Activated CD8-positive, alpha-beta memory T cell treated with anti-CD3 and anti-CD28 coated beads, Interleukin-2, amount 10 ng/mL, durations not matched to agents 7 days and 5 days (primary cell): ENCODE results near the gene TNFRSF9. TPM values are rescaled to one million over a fixed set of nuclear protein-coding genes. Genes with fewer than 3 reads are reported as not detected.
A peak's percentile ranks its signal among the peaks of the same experiment; 100 is the strongest.
"Not testable (repeated sequence)": the region's sequence is repeated elsewhere in the genome, so short reads cannot be mapped to it uniquely, and the experiment has no call there.

Experiments
- ATAC-seq: fragments of 150-1000 bp; cut with Tn5 transposase; one replicate; pipeline ENCODE4 v1.10.0; 2021; ENCODE audit warnings: moderate library complexity
- CTCF ChIA-PET: fragments of 350-600 bp; sonication (Branson Sonifier 250); formaldehyde crosslinking; loops from one replicate; lab custom pipeline; 2021; ENCODE audit warnings: antibody characterized with exemption; lab: Charles Lee
- DNase-seq: peaks from one replicate; pipeline ENCODE4 v3.0.0-alpha.2; 2020
- H3K27ac Mint-ChIP-seq: one replicate; pipeline ENCODE4 v1.8.0; 2021; ENCODE audit warnings: mild to moderate bottlenecking, mixed read lengths
- H3K27me3 Mint-ChIP-seq: one replicate; pipeline ENCODE4 v1.8.0; 2021; ENCODE audit warnings: mixed read lengths
- H3K36me3 Mint-ChIP-seq: one replicate; pipeline ENCODE4 v1.8.0; 2021; ENCODE audit warnings: mild to moderate bottlenecking, mixed read lengths
- H3K4me1 Mint-ChIP-seq: one replicate; pipeline ENCODE4 v1.8.0; 2021; ENCODE audit warnings: mixed read lengths
- H3K4me3 Mint-ChIP-seq: one replicate; pipeline ENCODE4 v1.8.0; 2021; ENCODE audit warnings: mild to moderate bottlenecking, moderate library complexity, mixed read lengths
- H3K9me3 Mint-ChIP-seq: one replicate; pipeline ENCODE4 v1.8.0; 2022; ENCODE audit warnings: low read depth, mixed read lengths
- total RNA-seq, 2 experiments: library from RNA; stranded (reverse); gene quantifications; one replicate each; pipeline ENCODE4 v1.2.3, GENCODE V29; 2021

Gene TNFRSF9
- total RNA-seq, 2 experiments from 2014 or later: 19.2 to 68.1 TPM

DNA sequence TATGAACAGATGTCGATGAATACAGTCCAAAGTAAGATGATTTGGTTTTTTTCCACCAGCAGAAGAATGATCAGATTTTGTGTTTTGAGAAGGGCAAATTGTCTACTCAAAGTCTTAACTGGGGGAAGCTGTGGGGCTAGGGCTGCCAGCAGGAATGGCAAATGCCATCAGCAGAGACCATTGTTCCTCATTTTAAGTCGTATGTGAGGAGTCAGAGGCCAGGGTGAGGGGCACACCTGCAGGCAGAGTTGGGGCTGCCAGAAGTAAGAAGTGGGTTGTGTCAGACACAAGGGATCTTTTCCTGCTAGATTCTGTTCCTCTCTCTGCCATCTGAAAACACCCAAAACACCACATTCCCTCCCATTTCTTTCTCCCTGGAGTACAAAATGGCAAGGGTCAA is 29.6 kb upstream of the TNFRSF9 start:
- H3K27me3 Mint-ChIP-seq: no peaks in the 10 kb centered on the region
- peaks cover 65% of the 10 kb centered on the region for H3K36me3 Mint-ChIP-seq
- peaks cover 34% of the 10 kb centered on the region for H3K4me1 Mint-ChIP-seq
- H3K4me3 Mint-ChIP-seq: no peak overlapping the region
- CTCF ChIA-PET: interaction anchor here (0.9 kb wide), 1 partner anchor 12 kb away, joined by 4 read pairs; no protein-coding TSS in a partner anchor
- DNase-seq (no peak), ATAC-seq (no peak)
- no peaks in the 10 kb centered on the region for H3K9me3 Mint-ChIP-seq
- H3K27ac Mint-ChIP-seq: no peak overlapping the region

GRCh38 chr1:7967651-7968050 is 27.0 kb upstream of the TNFRSF9 start:
- H3K9me3 Mint-ChIP-seq: no peaks in the 10 kb centered on the region
- H3K4me1 Mint-ChIP-seq: peaks cover 53% of the 10 kb centered on the region
- H3K4me3 Mint-ChIP-seq: no peak overlapping the region
- no peaks in the 10 kb centered on the region for H3K27me3 Mint-ChIP-seq
- no peak overlapping the region for H3K27ac Mint-ChIP-seq
- ATAC-seq (no peak), DNase-seq (no peak)
- peaks cover 79% of the 10 kb centered on the region for H3K36me3 Mint-ChIP-seq
- CTCF ChIA-PET: interaction anchor here (1.9 kb wide), 1 partner anchor 8 kb away, joined by 6 read pairs; no protein-coding TSS in a partner anchor

DNA sequence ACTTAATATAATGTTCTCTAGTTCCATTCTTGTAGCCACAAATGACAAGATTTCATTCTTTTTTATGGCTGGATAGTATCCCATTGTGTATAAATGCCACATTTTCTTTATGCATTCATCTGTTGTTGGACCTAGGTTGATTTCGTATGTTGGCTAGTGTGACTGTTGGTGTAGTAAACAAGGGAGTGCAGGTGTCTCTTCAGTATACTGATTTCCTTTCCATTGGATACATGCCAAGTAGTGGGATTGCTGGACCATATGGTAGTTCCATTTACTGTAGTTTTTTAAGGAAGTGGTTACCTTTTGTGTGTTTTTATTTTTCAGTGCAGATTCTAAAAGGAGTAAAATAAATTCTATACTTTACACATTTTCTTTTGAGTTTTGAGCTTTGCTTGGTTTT is 26.6 kb upstream of the TNFRSF9 start:
- H3K9me3 Mint-ChIP-seq: no peaks in the 10 kb centered on the region
- CTCF ChIA-PET: interaction anchor here (1.9 kb wide), 1 partner anchor 9 kb away, joined by 6 read pairs; no protein-coding TSS in a partner anchor
- no peaks in the 10 kb centered on the region for H3K27me3 Mint-ChIP-seq
- DNase-seq: no peak
- H3K4me3 Mint-ChIP-seq: no peak overlapping the region
- H3K27ac Mint-ChIP-seq: peak overlapping the region; percentile 56
- no peak for ATAC-seq
- H3K36me3 Mint-ChIP-seq: peaks cover 77% of the 10 kb centered on the region
- peaks cover 54% of the 10 kb centered on the region for H3K4me1 Mint-ChIP-seq

DNA sequence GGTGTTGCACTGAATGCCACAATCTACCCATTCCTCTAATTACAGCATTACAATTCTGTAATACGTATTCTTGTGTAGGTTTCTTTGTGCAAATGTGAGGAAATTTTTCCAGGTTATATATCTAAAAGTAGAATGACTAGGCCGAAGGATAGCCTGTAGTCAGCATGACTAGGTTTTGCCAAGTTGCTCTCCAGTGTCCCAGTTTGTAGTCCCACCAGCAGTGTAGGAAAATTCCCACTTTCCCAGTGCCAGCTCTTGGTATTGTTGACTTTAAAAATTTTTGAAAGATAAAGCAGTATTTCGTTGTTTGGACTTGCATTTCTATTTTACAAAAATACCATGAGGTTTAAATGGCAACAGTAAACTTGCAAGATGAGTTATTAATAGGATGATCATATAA is 23.8 kb upstream of the TNFRSF9 start:
- DNase-seq (no peak), ATAC-seq (no peak)
- Mint-ChIP-seq H3K36me3 (peaks cover 62% of the 10 kb centered on the region), H3K27me3 (no peaks in the 10 kb centered on the region), H3K4me1 (peaks cover 64% of the 10 kb centered on the region), H3K9me3 (no peaks in the 10 kb centered on the region), H3K4me3 (no peak overlapping the region), H3K27ac (peak overlapping the region; percentile 76)
- CTCF ChIA-PET: interaction anchor here (1.0 to 1.3 kb wide), 2 partner anchors 11 to 15 kb away, joined by 4 to 9 read pairs; no protein-coding TSS in a partner anchor

DNA sequence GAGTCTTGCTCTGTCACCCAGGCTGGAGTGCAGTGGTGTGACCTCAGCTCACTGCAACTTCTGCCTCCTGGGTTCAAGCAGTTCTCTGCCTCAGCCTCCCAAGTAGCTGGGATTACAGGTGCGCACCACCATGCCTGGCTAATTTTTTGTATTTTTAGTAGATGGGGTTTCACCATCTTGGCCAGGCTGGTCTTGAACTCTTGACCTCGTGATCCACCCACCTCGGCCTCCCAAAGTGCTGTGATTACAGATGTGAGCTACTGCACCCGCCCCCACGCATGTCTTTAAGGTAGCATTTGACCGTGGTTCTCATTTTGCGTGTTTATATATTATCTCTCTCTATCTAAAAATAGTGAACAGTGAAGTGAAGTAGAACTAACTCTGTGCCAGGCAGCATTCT is 23.2 kb upstream of the TNFRSF9 start:
- not testable (repeated sequence) for H3K9me3 Mint-ChIP-seq, DNase-seq, H3K27me3 Mint-ChIP-seq, ATAC-seq
- Mint-ChIP-seq H3K4me1 (peaks cover 69% of the 10 kb centered on the region), H3K4me3 (peak overlapping the region; percentile 2), H3K36me3 (peaks cover 57% of the 10 kb centered on the region), H3K27ac (peak overlapping the region; percentile 98)
- CTCF ChIA-PET: interaction anchor here (1.0 to 1.3 kb wide), 2 partner anchors 11 to 15 kb away, joined by 4 to 9 read pairs; no protein-coding TSS in a partner anchor

DNA sequence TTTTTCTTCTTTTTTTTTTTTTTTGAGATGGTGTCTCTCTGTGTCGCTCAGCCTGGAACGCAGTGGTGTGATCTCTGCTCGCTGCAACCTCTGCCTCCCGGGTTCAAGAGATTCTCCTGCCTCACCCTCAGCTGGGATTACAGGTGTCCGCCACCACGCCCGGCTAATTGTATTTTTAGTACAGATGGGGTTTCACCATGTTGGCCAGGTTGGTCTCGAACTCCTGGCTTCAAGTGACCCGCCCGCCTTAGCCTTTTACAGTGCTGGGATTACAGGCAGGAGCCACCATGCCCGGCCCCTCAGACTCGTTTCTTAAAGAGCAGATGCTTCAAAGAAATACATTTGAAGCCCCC is 22.7 kb upstream of the TNFRSF9 start:
- not testable (repeated sequence) for DNase-seq, ATAC-seq, H3K27me3 Mint-ChIP-seq, H3K4me3 Mint-ChIP-seq, H3K9me3 Mint-ChIP-seq
- Mint-ChIP-seq H3K36me3 (peaks cover 55% of the 10 kb centered on the region), H3K27ac (peak overlapping the region; percentile 98), H3K4me1 (peaks cover 69% of the 10 kb centered on the region)
- CTCF ChIA-PET: interaction anchor here (0.6 to 1.4 kb wide), 3 partner anchors 12 to 1110 kb away, joined by 3 to 4 read pairs (median 3); no protein-coding TSS in a partner anchor

DNA sequence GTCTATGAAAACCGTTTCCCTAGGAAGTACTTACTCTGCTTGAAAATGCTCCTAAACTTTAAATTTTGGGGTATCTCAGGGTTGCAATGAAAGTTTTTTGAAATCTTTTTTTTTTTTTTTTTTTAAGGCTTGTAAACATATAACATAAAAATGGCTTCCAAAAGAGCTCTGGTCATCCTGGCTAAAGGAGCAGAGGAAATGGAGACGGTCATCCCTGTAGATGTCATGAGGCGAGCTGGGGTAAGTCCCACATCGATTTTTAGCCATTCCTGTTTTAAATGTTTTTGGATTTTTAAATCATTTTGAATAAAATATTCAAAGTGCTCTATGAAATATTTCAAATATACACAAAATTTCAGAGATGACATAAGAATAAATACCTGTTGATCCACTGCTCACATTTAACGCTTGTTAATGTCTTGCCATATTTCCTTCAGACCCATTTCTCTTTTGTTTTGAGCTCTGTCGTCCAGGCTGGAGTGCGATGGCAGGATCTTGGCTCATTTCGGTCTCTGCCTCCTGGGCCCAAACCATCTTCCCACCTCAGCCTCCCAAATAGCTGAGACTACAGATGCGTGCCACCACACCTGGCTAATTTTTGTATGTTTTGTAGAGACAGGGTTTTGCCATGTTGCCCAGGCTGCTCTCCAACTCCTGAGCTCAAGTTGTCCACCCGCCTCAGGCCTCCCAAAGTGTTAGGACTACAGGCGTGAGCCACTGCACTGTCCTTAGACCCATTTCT is 22.2 kb upstream of the TNFRSF9 start:
- CTCF ChIA-PET: interaction anchor here (0.6 to 3.1 kb wide), 8 partner anchors 12 to 1110 kb away, joined by 3 to 10 read pairs (median 3); no protein-coding TSS in a partner anchor
- no peaks in the 10 kb centered on the region for H3K27me3 Mint-ChIP-seq
- H3K4me3 Mint-ChIP-seq: peak overlapping the region; percentile 95
- H3K36me3 Mint-ChIP-seq: peaks cover 55% of the 10 kb centered on the region
- no peak for ATAC-seq
- no peaks in the 10 kb centered on the region for H3K9me3 Mint-ChIP-seq
- peak overlapping the region; percentile 98 for H3K27ac Mint-ChIP-seq
- H3K4me1 Mint-ChIP-seq: peaks cover 69% of the 10 kb centered on the region
- no peak for DNase-seq

- Mint-ChIP-seq H3K4me1 (peaks cover 64% of the 10 kb centered on the region), H3K4me3 (peak overlapping the region; percentile 95), H3K27ac (peak overlapping the region; percentile 98), H3K27me3 (no peaks in the 10 kb centered on the region), H3K9me3 (no peaks in the 10 kb centered on the region), H3K36me3 (peaks cover 47% of the 10 kb centered on the region)
- DNase-seq (no peak), ATAC-seq (peak; percentile 2)
- CTCF ChIA-PET: interaction anchor here (0.9 to 3.1 kb wide), 5 partner anchors 13 to 209 kb away, joined by 3 to 10 read pairs (median 3); no protein-coding TSS in a partner anchor
These were observed 21.3 kb upstream of the TNFRSF9 start for GRCh38 chr1:7962014-7962335.

DNA sequence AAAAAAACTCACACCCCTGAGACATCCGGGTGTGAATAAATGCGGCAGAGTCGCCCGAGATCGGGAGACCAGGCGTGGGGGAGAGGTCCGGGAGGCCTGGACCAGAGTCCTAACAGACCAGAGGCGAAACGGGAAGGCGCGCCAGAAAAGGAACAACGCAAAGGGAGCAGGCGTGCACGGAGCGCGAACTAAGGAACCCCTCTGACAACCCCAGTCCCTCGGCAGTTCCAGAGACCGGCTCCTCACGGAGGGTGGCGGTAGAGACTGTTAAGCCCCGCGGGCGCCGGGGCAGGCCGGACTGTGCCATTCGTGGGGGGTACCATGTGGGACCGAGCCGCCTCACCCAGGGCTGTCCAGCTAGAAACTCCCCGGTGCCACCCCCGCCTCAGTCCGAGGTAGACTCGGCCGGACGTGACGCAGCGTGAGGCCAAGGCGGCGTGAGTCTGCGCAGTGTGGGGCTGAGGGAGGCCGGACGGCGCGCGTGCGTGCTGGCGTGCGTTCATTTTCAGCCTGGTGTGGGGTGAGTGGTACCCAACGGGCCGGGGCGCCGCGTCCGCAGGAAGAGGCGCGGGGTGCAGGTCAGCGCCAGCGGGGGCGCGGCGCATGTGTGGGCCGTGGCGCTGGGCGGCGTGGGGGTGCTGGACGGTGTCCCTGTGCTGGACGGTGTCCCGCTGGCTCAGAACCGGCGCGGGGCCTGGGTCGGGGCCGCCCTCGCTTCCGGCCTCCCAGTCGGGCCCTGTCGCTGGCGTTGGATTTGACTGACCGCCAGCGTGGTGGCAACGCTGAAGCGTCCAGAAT is 20.8 kb upstream of the TNFRSF9 start, which contains the start of gene PARK7:
PARK7 (plus strand) TSS at position 496 of the 798 bp plus-strand sequence. CDS start 1,075 bp downstream, outside the sequence.
- Mint-ChIP-seq H3K9me3 (no peaks in the 10 kb centered on the region), H3K36me3 (peaks cover 45% of the 10 kb centered on the region), H3K4me3 (peak within 1 kb of the TSS; percentile 95), H3K27ac (peak within 1 kb of the TSS; percentile 98), H3K4me1 (peaks cover 64% of the 10 kb centered on the region), H3K27me3 (no peaks in the 10 kb centered on the region)
- peak; percentile 94 for ATAC-seq
- peak; percentile 100 for DNase-seq
- CTCF ChIA-PET: interaction anchor here (1.5 to 3.1 kb wide), 3 partner anchors 13 to 208 kb away, joined by 3 to 10 read pairs (median 5); no protein-coding TSS in a partner anchor

- H3K9me3 Mint-ChIP-seq: no peaks in the 10 kb centered on the region
- DNase-seq (no peak), ATAC-seq (no peak)
These were observed 20.2 kb upstream of the TNFRSF9 start for GRCh38 chr1:7960867-7961215.

GRCh38 chr1:7960165-7960564 is 19.5 kb upstream of the TNFRSF9 start:
- H3K4me1 Mint-ChIP-seq: peaks cover 66% of the 10 kb centered on the region
- DNase-seq (no peak), ATAC-seq (no peak)
- H3K4me3 Mint-ChIP-seq: peak overlapping the region; percentile 95
- no peaks in the 10 kb centered on the region for H3K27me3 Mint-ChIP-seq
- H3K27ac Mint-ChIP-seq: peak overlapping the region; percentile 98
- CTCF ChIA-PET: interaction anchor here (3.1 kb wide), 1 partner anchor 17 kb away, joined by 10 read pairs; no protein-coding TSS in a partner anchor
- no peaks in the 10 kb centered on the region for H3K9me3 Mint-ChIP-seq
- H3K36me3 Mint-ChIP-seq: peaks cover 37% of the 10 kb centered on the region

More at GRCh38 chr1:7960867-7961215, 20.2 kb upstream of the TNFRSF9 start:
- H3K4me1 Mint-ChIP-seq: peaks cover 65% of the 10 kb centered on the region
- CTCF ChIA-PET: interaction anchor here (1.5 to 3.1 kb wide), 3 partner anchors 12 to 208 kb away, joined by 3 to 10 read pairs (median 5); no protein-coding TSS in a partner anchor
- H3K4me3 Mint-ChIP-seq: peak overlapping the region; percentile 95
- H3K27ac Mint-ChIP-seq: peak overlapping the region; percentile 98
- peaks cover 41% of the 10 kb centered on the region for H3K36me3 Mint-ChIP-seq
- no peaks in the 10 kb centered on the region for H3K27me3 Mint-ChIP-seq

- Mint-ChIP-seq H3K9me3 (no peaks in the 10 kb centered on the region), H3K36me3 (peaks cover 8% of the 10 kb centered on the region), H3K4me3 (no peak overlapping the region), H3K27ac (peak overlapping the region; percentile 86), H3K4me1 (peaks cover 45% of the 10 kb centered on the region), H3K27me3 (no peaks in the 10 kb centered on the region)
- CTCF ChIA-PET: interaction anchor here (0.7 to 1.2 kb wide), 4 partner anchors 15 to 204 kb away, joined by 3 to 4 read pairs (median 3); no protein-coding TSS in a partner anchor
- DNase-seq (no peak), ATAC-seq (no peak)
These were observed 15.8 kb upstream of the TNFRSF9 start for GRCh38 chr1:7956218-7957032.
